Astrocyte (in vitro differentiated cells and primary cell): ENCODE results near the gene NXN. TPM values are rescaled to one million over a fixed set of nuclear protein-coding genes. Genes with fewer than 3 reads are reported as not detected.

Experiments used
- DNase-seq: peaks from one replicate; pipeline ENCODE4 v3.0.0-alpha.2; 2010; ENCODE audit warnings: low read depth
- FAIRE-seq: peaks from 2 replicates; lab custom pipeline; 2011; peaks lifted over from hg19 to GRCh38; lab: Jason Lieb, UNC
- H2AFZ ChIP-seq: 2 replicates; pipeline ENCODE4 v1.6.0; 2012; ENCODE audit warnings: low read depth, low read length, inconsistent platforms
- H3K27ac ChIP-seq: 2 replicates; pipeline ENCODE4 v1.5.1; 2011; ENCODE audit warnings: low read depth, low read length, inconsistent platforms
- H3K27me3 ChIP-seq: 2 replicates; pipeline ENCODE4 v1.6.0; 2011; ENCODE audit warnings: low read length, inconsistent platforms; ENCODE audit not compliant: insufficient read depth
- H3K36me3 ChIP-seq: 2 replicates; pipeline ENCODE4 v1.5.1; 2011; ENCODE audit warnings: low read length, inconsistent platforms; ENCODE audit not compliant: insufficient read depth
- H3K4me1 ChIP-seq: 2 replicates; pipeline ENCODE4 v1.5.1; 2011; ENCODE audit warnings: low read length, inconsistent platforms; ENCODE audit not compliant: insufficient read depth
- H3K4me2 ChIP-seq: 2 replicates; pipeline ENCODE4 v1.6.0; 2012; ENCODE audit warnings: low read length, inconsistent platforms
- H3K4me3 ChIP-seq: 2 replicates; pipeline ENCODE4 v1.5.1; 2011; ENCODE audit warnings: low read depth, mild to moderate bottlenecking, low read length, inconsistent platforms; ENCODE audit not compliant: insufficient read depth
- H3K79me2 ChIP-seq: 2 replicates; pipeline ENCODE4 v1.6.0; 2012; ENCODE audit warnings: mild to moderate bottlenecking, low read length, inconsistent platforms; ENCODE audit not compliant: insufficient read depth
- H3K9ac ChIP-seq: 2 replicates; pipeline ENCODE4 v1.6.0; 2012; ENCODE audit warnings: mild to moderate bottlenecking, low read length, inconsistent platforms
- H3K9me3 ChIP-seq: 2 replicates; pipeline ENCODE4 v1.5.1; 2012; ENCODE audit warnings: low read depth, mild to moderate bottlenecking, low read length, inconsistent platforms; ENCODE audit not compliant: insufficient read depth
- H4K20me1 ChIP-seq: 2 replicates; pipeline ENCODE4 v1.6.0; 2012; ENCODE audit warnings: low read length, inconsistent platforms; ENCODE audit not compliant: insufficient read depth
- H3K27ac Mint-ChIP-seq: one replicate; pipeline ENCODE4 v1.8.0; 2021; ENCODE audit warnings: mild to moderate bottlenecking, mixed read lengths; ENCODE audit not compliant: unreplicated experiment
- H3K27me3 Mint-ChIP-seq: one replicate; pipeline ENCODE4 v1.8.0; 2021; ENCODE audit warnings: low read depth, mixed read lengths; ENCODE audit not compliant: unreplicated experiment
- H3K36me3 Mint-ChIP-seq: one replicate; pipeline ENCODE4 v1.8.0; 2021; ENCODE audit warnings: low read depth, mixed read lengths; ENCODE audit not compliant: unreplicated experiment
- H3K4me1 Mint-ChIP-seq: one replicate; pipeline ENCODE4 v1.8.0; 2021; ENCODE audit warnings: low read depth, mixed read lengths; ENCODE audit not compliant: unreplicated experiment
- H3K4me3 Mint-ChIP-seq: one replicate; pipeline ENCODE4 v1.8.0; 2021; ENCODE audit warnings: mild to moderate bottlenecking, moderate library complexity, mixed read lengths; ENCODE audit not compliant: unreplicated experiment
- H3K9me3 Mint-ChIP-seq: one replicate; pipeline ENCODE4 v1.8.0; 2021; ENCODE audit warnings: mild to moderate bottlenecking, mixed read lengths; ENCODE audit not compliant: unreplicated experiment
- EZH2 ChIP-seq: IDR thresholded peaks from 2 replicates; pipeline ENCODE4 v1.6.1; 2012; ENCODE audit warnings: mild to moderate bottlenecking, low read length, inconsistent platforms; ENCODE audit not compliant: insufficient read depth
- total RNA-seq: library from RNA; stranded (reverse); gene quantifications from 2 replicates; pipeline ENCODE4 v1.2.1, GENCODE V29; 2021
- TF ChIP-seq, protein P1 (sequence below): IDR thresholded peaks from 2 replicates; pipeline ENCODE4 v1.5.1; 2011; ENCODE audit warnings: low read depth, mild to moderate bottlenecking, inconsistent platforms, low read length, moderate library complexity; ENCODE audit not compliant: insufficient read depth

NXN gene
- total RNA-seq, 1 donor from 2014 or later = 104 TPM

DNA sequence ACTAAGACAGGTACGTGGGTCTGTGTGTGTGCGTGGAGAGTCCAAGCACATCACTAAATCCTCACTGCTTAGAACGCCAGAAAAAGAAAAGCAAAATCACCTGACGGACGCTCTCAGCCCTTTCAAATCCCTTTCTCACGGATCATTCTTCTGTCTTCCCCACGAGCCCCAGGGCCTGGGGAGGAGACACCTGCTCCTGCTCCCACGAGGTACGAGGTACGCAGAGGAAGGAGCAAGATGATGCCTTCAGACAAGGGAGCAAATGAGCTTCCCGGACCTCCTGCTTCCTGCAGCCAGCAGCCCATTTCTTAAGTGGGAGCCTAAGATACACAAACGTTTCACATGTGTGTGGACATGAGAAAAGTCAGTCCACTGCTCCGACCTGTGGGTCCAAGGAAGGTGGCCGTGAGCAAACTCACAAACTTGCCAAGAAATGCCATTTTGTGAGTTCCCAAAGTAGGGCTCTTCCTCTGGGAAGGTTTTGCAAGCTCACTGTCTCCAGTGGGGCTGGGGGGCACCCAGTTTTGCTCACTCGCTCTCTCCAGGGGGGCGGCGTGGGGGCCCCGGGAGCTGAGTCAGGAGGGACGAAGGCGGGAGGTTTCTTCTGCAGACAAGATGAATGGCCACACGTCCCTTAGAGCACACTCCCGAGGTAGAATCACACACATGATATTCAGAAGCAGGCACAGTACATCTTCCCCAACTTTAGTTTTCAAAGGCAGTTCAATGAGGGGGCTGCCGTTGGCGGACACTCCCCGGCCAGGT is 129.3 kb downstream of the NXN start:
- Mint-ChIP-seq H3K4me1 (peaks cover 12% of the 10 kb centered on the region), H3K36me3 (peaks cover 24% of the 10 kb centered on the region), H3K4me3 (no peak overlapping the region), H3K27me3 (no peaks in the 10 kb centered on the region), H3K27ac (peak overlapping the region; percentile 16), H3K9me3 (no peaks in the 10 kb centered on the region)
- Histone ChIP-seq H3K79me2 (peaks cover 69% of the 10 kb centered on the region), H3K36me3 (no peaks in the 10 kb centered on the region), H2AFZ (no peak overlapping the region), H4K20me1 (peaks cover 66% of the 10 kb centered on the region), H3K9ac (peak overlapping the region; percentile 65), H3K27ac (peak overlapping the region; percentile 63), H3K27me3 (no peaks in the 10 kb centered on the region), H3K4me1 (peaks cover 23% of the 10 kb centered on the region), H3K4me3 (no peak overlapping the region), H3K4me2 (peak overlapping the region; percentile 68), H3K9me3 (no peaks in the 10 kb centered on the region)
- DNase-seq (no peak), FAIRE-seq (no peak)
- TF ChIP-seq, protein P1, sequence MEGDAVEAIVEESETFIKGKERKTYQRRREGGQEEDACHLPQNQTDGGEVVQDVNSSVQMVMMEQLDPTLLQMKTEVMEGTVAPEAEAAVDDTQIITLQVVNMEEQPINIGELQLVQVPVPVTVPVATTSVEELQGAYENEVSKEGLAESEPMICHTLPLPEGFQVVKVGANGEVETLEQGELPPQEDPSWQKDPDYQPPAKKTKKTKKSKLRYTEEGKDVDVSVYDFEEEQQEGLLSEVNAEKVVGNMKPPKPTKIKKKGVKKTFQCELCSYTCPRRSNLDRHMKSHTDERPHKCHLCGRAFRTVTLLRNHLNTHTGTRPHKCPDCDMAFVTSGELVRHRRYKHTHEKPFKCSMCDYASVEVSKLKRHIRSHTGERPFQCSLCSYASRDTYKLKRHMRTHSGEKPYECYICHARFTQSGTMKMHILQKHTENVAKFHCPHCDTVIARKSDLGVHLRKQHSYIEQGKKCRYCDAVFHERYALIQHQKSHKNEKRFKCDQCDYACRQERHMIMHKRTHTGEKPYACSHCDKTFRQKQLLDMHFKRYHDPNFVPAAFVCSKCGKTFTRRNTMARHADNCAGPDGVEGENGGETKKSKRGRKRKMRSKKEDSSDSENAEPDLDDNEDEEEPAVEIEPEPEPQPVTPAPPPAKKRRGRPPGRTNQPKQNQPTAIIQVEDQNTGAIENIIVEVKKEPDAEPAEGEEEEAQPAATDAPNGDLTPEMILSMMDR = no peak
- no peak for TF ChIP-seq EZH2

DNA sequence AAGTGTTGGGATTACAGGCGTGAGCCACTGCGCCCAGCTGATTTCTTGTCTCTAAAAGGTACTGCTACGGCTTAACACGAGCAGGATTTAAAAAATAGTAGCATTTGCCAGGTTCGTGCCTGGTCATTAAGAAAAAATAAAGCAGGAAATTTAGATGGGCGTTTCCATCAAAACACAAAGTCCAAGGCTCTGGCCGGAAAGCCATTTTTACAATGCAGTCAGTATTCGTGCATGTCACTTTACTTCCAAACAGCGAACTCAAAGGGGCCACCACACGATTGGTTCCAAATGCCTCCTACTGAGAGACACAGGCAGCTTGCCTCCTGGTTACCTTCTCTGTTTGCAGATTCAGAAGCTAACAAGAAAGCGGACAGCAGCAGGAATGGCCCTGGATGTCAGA is 131.2 kb downstream of the NXN start:
- Histone ChIP-seq H3K9me3 (no peaks in the 10 kb centered on the region), H3K27me3 (no peaks in the 10 kb centered on the region), H4K20me1 (peaks cover 72% of the 10 kb centered on the region), H3K4me1 (peaks cover 23% of the 10 kb centered on the region), H3K4me2 (peak overlapping the region; percentile 73), H3K79me2 (peaks cover 76% of the 10 kb centered on the region), H3K27ac (no peak overlapping the region), H3K36me3 (no peaks in the 10 kb centered on the region), H2AFZ (no peak overlapping the region), H3K4me3 (no peak overlapping the region), H3K9ac (no peak overlapping the region)
- Mint-ChIP-seq H3K27ac (no peak overlapping the region), H3K4me3 (no peak overlapping the region), H3K4me1 (peaks cover 12% of the 10 kb centered on the region), H3K36me3 (peaks cover 31% of the 10 kb centered on the region), H3K27me3 (no peaks in the 10 kb centered on the region), H3K9me3 (no peaks in the 10 kb centered on the region)
- TF ChIP-seq, protein P1 = no peak
- TF ChIP-seq EZH2 = no peak
- no peak for DNase-seq
- no peak for FAIRE-seq
